IPS-18c (cell line): ENCODE measurements around the gene SLC66A2.

Experiments used
- H3K4me3 ChIP-seq: 2 replicates; pipeline ENCODE4 v1.7.0; 2013; ENCODE audit warnings: low read depth, mild to moderate bottlenecking, low read length, moderate library complexity; ENCODE audit not compliant: insufficient read depth
- H3K9me3 ChIP-seq: one replicate; pipeline ENCODE4 v1.6.1; 2013; ENCODE audit warnings: mild to moderate bottlenecking, low read length, moderate library complexity; ENCODE audit not compliant: control insufficient read depth, insufficient read depth

SLC66A2 gene

DNA sequence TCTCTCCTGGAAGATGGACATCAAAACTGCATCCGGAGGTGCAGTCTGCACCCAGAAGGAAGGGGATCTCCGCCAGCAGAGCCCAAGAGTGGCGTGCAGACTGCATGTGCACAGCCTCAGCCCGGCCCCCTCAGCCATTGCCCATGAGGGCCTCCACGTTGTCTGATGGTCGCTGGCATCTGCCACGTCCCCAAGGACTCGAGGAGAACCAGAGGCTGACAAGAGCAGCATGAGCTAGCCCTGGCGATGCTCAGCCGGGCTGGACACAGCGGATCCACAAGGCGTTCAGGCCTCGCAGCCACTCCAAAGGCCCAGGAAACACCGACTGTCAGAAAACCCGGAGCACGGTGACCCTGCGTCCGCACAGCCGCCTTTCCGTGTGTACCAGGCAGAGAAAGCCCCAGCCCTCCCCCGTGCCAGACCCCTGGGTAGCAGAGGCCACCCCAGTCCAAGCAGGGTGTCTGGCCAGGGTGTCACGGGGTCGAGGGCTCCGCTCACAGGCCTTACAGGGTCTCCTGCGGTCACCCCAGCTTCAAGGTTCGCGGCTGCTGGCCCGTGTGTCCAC lies 48.3 kb downstream of the SLC66A2 start:
- peaks cover 19% of the 10 kb centered on the region for H3K9me3 ChIP-seq

DNA sequence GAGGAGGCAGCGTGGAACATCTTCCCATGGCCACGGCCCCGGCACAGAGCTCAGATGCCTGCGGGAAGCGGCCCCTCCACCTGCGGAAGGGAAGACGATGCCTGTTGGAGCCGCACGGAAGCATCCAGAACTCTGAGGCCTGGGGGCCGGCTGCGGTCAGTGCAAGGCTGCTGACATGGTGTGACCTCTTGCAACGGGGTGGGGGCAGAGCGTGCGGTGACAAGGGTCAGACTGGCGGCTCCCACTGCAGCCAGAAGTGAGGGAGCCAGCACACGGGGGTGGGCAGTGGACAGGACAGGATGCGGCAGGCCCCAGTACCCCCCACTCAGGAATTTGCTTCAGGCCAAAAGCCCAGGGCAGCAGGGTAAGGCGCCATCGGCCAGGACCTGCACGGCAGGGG lies 48.8 kb downstream of the SLC66A2 start:
- no peak overlapping the region for H3K4me3 ChIP-seq
- H3K9me3 ChIP-seq = peaks cover 19% of the 10 kb centered on the region

More for the DNA sequence above, 48.3 kb downstream of the SLC66A2 start:
- no peak overlapping the region for H3K4me3 ChIP-seq

DNA sequence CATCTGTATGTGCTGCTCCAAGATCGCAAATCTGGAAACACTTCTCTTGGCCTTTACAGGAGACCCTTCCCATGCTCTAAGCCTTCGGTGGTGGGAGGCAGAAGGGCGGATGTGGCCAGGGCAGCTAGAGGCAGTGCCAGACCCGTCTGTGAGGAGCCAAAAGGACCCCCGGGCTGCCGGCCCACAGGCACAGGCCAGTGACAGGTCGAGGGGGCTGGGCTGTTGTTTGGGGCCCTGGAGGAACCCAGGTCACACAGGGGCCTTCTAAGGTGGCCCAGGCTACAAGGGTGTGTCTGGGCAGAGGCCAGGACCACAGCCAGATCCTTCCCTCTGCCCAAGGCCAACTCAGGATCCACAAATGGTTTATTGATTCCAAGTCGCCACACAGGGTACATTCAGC lies 49.4 kb downstream of the SLC66A2 start:
- Histone ChIP-seq H3K4me3 (no peak overlapping the region), H3K9me3 (peaks cover 21% of the 10 kb centered on the region)

DNA sequence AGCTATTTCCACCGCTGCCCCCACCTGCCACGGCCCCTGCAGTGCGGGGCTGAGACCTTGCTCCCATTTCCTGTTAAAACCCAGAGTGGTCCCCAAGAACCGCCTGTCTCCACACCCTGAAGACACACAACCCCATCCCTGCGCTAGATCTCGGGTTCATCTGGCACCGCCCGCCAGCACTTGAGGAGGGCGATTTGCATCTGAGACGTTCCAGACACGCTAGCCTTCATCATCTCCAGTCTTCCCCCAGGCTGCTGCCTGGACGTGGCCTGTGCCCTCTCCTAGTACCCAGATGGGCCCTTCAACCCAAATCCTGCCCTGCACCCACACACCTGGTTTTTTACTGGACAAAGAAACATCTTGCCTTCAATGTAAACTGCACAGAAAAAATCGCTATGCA lies 49.8 kb downstream of the SLC66A2 start:
- Histone ChIP-seq H3K9me3 (peaks cover 24% of the 10 kb centered on the region), H3K4me3 (no peak overlapping the region)

DNA sequence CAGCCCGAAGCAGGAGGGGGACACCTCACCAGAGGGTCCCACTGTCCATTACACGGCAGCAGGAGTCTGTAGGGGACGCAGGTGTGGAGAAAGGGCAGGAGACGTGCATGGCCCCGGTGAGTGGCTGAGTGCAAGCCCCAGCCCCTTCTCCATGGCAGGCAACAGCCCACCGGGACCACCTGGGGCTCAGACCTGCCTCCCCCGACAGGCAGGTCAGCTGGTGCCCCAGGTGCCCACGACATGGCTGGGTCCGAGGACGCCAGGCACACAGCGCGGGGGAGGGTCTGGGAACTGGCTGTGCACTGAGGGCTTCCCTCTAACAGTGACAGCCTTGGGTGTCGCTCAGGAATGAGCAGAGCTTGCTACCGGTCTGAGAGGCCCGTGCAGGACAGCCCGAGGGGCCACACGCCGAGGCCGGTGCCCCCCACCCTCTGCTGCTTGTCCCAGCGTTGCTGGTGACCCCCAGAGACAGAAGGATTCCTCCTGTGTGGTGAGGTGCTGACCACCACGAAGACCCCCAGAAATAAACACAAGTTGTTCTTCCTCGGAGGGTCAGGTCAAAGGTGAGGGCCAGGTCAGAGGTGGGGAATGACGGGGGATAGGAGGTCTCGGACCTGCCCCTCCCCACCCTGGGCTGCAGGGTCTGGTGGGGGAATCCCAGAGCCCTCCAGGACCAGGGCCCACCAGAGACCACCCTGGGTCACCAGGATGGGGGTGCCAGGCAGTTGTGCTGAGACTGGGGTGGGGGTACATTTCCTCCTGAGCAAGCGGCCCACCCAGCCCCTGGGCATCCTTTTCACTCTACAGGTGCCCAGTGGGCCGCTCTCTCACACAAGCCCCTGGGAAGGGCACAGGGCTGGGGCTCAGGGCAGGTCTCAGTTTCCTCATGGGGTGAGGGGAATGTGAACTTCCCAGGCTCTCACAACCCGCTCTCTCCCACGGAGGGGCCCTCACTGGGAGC lies 50.6 kb downstream of the SLC66A2 start:
- Histone ChIP-seq H3K4me3 (no peak overlapping the region), H3K9me3 (peaks cover 24% of the 10 kb centered on the region)

DNA sequence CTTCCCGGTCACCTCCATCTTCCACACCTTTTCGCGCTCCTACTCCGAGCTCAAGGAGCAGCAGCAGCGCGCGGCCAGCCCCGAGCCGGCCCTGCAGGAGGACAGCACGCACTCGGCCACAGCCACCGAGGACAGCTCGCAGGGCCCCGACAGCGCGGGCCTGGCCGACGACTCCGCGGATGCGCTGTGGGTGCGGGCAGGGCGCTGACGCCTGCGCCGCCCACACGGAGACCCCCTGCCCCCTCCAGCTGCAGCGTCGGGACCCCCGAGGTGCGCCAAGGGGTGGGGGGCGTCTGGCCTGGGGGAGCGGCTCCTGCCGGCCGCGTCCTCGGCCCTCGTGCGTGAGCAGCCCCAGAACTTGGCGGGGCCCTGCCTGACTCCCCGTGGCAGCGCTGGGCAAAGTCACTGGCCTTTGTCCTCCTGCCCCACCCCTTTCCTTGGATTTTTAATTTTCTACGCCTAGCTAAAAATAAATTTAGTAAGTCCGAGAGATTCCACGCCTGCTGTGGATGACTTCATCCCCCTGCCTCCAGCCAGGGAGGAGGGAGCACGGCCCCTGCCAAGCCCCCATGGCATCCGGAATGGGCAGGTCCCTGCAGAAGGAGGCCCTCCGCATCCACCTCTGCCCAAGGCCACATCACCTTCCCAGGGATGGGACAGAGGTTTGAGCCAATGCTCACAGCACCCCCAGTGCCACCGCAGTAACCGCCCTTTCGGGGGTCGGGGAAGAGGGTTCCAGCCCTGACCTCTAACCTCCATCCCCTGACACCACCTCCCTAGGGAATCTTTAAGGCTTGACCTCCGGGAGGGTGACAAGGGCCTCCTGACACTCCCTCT lies 51.6 kb downstream of the SLC66A2 start:
- H3K9me3 ChIP-seq = peaks cover 24% of the 10 kb centered on the region
- no peak overlapping the region; the same call in 1 of the 2 replicates for H3K4me3 ChIP-seq

DNA sequence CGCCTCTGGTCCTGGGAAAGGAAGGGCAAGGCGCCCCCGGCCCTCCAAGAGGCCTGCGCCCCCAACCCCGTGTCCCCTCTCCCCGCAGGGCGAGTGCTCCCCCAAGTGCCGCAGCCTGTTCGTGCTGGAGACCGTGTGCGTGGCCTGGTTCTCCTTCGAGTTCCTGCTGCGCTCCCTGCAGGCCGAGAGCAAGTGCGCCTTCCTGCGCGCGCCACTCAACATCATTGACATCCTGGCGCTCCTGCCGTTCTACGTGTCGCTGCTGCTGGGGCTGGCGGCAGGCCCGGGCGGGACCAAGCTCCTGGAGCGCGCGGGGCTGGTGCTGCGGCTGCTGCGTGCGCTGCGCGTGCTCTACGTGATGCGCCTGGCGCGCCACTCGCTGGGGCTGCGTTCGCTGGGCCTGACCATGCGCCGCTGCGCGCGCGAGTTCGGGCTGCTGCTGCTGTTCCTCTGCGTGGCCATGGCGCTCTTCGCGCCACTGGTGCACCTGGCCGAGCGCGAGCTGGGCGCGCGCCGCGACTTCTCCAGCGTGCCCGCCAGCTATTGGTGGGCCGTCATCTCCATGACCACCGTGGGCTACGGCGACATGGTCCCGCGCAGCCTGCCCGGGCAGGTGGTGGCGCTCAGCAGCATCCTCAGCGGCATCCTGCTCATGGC lies 52.4 kb downstream of the SLC66A2 start:
- H3K9me3 ChIP-seq = peaks cover 24% of the 10 kb centered on the region

DNA sequence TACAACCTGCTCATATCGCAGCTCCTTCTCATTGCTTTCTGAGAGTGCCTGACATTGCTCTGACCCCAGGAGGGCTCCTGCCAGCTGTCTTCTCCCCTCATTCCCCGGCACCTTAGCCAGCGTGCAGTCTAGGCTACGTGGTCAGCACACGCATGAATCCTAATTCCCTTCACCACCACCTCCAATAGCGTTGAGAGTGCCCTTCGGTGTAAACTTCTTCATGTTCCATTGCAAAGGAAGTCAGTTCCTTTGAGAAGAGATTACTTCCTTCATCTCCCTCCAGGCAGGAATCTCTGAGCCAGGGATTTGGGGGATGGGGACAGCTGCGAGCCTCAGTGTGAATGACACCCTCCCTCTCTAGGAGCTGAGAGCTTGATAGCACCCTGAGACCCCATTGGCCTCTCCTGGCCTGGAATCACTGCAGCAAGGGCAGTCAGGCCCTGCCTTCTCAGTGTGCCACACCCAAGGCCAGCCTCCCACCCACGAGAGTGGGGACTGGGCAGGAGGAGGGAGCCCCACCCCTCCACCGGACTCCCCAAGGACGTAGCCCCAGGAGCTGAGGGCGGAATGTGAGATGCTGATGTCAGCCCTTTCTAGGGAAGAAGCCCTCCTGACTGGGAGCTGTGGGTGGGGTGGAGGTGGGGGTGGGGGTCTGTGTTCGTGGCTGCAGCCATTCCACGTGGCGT lies 53.4 kb downstream of the SLC66A2 start:
- H3K4me3 ChIP-seq = peak overlapping the region; percentile 15; the same call in 1 of the 2 replicates
- peaks cover 24% of the 10 kb centered on the region for H3K9me3 ChIP-seq

More for the DNA sequence above, 52.4 kb downstream of the SLC66A2 start:
- H3K4me3 ChIP-seq = no peak overlapping the region; the same call in 1 of the 2 replicates

DNA sequence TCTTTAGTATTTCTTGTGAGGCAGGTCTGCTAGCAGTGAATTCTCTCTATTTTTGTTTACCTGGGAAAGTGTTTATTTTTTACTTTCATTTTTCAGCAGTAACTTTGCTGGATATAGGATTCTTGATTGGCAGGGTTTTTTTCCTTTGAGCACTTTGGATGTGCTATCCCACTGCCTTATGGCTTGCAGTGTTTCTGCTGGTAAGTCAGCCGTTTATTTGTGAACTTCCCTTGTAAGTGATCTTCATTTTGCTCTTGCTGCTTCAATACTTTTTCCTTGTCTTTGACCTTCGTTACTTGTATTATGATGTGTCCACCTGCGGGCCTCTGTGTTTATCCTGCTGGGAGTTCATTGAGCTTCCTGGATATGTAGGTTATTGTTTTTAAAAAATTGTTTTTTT lies 54.7 kb downstream of the SLC66A2 start:
- Histone ChIP-seq H3K9me3 (peaks cover 25% of the 10 kb centered on the region), H3K4me3 (no peak overlapping the region)

DNA sequence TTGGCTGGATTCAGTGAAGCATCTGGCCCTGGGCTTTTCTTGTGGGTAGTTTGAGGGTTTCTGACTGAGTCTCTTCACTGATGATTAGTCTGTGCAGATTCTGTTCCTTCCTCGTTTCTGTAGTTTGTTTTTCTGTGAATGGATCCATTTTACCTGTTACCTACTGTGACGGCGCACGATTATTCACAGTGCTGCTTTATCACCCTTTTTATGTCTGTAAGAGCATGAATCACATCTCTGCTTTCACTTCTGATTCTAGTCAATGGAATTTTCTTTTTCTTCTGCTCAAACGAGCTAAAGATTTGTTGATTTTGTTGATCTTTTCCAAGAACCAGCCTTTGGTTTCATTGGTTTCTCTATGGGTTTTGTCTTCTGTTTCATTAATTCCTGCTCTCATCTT lies 60.8 kb downstream of the SLC66A2 start:
- H3K9me3 ChIP-seq = peaks cover 8% of the 10 kb centered on the region

DNA sequence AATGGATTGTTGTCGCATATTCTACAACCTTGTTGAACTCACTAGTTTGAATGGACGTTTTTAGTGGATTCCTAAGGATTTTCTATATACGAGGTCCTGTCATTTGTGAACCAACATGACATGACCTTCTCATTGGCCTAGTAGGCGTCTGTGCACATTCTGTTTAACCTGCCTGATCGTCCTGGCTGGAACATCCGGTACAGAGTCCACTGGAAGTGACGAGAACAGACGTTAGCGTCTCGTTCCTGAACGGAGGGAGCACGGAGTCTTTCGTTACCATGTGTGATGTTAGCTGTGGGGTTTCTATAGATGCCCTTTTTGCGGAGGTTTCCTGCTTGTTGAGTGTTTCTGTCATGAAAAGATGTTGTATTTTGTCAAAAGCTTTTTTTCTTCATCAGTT lies 61.9 kb downstream of the SLC66A2 start:
- no peak overlapping the region for H3K4me3 ChIP-seq
- H3K9me3 ChIP-seq = peaks cover 8% of the 10 kb centered on the region

More for the DNA sequence above, 60.8 kb downstream of the SLC66A2 start:
- no peak overlapping the region for H3K4me3 ChIP-seq

DNA sequence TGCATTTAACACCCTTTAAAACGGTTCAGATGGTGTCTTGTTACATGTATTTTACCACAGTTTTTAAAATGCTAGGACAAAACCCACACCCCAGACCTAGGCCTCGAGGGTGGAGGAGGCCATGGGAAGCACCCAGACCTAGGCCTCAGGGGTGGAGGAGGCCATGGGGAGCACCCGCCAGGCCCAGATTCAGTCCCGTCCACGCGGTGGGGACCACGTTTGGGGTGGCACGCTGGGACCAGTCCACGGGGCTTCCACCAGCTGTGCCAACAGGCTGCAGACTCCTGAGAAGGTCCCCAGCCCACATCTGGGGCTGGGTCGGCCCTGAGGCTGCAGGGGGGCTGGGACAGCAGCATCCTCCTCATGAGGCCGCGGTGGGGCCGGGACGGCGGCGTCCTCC lies 63.4 kb downstream of the SLC66A2 start:
- no peak overlapping the region for H3K4me3 ChIP-seq
- peaks cover 8% of the 10 kb centered on the region for H3K9me3 ChIP-seq

DNA sequence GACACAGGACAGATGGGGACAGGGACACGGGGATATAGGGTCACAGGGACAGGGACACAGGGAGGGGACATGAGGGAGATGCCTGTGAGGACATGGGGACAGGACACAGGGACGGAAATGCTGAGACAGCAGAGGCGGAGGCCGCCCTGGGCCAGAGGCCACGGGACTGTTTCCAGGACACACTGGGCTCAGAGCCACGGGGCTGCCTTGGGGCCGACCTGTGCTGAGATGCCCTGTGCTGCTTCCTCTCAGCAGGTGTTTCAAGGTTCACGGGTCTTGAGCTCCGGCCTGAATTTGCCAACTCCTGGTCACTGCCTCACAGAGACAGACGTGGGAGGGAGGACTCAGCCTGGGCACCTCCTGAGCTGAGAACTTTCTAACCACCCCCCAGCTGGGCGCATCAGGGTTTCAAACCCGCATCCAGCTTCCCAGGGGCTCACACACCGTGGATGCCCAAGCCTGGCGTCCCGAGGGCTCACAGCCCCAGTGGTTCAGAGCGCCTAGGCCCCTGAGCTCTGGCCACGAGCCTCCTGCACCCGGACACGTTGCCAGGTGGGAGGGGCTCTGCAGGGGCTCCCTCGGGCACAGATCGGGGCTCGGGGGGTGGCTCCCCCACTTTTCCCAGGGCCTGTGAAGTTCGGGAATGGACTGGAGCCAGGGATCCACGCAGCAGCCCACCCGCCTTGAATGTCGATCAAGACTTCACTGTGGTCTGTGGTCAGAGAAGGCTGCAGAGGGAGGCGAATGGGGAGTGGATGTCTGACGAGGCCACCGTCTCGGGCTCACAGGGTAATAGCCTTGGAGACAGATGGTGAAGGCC lies 64.1 kb downstream of the SLC66A2 start:
- H3K9me3 ChIP-seq = peaks cover 8% of the 10 kb centered on the region

DNA sequence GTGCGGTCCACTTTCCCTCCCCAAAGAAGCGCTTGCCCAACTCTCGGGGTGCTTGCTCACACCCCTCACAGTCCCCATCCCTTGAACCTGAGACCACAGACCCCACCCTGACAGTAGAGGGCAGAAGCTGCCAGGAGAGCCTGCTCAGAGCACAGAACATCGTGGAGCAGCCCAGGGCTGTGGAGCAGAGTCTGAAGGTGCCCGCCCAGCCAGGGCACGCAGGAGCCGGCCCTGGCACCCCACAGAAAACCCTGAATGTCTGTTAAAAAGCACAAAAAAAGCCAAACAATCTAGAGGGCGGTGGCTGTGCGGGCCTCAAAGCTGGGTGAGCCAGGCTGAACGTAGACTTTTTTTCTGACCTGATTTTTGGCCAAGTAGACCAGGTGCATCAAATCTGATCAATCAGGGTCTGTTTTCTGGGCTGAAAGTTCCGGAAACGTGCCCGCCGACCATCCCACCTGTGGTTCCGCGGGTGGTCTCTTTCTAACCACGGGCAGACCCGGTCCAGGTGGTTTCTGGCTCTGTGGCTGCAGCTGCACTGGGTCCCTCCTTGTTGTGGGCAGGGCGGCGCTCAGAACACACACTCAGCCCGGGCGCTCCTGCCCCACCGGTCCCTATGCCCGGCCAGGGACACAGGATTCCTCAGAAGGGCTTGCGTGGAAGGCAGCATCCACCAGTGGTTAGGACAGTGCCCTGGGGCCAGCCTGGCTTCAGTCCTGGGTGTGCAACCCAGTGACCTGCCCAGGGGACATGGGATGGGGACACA lies 66.3 kb downstream of the SLC66A2 start:
- Histone ChIP-seq H3K4me3 (no peak overlapping the region), H3K9me3 (peaks cover 5% of the 10 kb centered on the region)

More for the DNA sequence above, 64.1 kb downstream of the SLC66A2 start:
- H3K4me3 ChIP-seq = no peak overlapping the region

DNA sequence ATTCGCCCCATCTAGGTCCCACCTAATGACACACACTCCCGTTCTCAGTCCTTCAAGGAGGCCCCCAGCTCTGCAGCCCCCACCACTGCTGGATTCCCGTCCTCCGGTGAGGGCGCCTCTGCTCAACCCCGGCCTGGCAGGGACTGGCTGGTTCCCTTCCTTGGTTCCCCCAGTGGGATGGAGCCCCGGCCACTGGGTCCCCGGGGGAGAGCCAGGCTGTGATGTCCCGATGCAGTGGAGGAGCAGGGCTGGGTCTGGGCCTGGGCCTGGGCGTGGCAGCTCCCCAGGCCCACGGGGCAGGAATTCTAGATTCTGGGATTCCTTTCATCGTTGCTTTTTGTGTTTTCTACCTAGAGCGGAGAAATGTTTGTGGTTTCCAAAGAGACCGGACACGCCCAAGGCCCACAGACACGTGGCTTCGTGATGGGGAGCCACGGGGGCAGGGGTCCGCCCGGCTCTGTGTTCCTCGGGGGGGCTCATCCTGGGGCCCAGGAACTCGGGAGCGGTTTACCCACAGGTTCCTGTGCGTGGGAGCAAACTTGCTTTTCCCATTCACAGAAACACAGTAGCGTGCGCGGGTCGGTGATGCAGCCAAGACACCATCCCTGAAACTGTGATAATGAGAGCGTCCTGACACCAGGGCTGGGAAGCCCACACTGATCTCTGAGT lies 67.0 kb downstream of the SLC66A2 start:
- Histone ChIP-seq H3K4me3 (no peak overlapping the region), H3K9me3 (peaks cover 5% of the 10 kb centered on the region)
